Measurements from ENCODE around the gene PHOSPHO1.
"Not testable (repeated sequence)": the region's sequence is repeated elsewhere in the genome, so short reads cannot be mapped to it uniquely, and the experiment has no call there.

PHOSPHO1 gene, protein sequence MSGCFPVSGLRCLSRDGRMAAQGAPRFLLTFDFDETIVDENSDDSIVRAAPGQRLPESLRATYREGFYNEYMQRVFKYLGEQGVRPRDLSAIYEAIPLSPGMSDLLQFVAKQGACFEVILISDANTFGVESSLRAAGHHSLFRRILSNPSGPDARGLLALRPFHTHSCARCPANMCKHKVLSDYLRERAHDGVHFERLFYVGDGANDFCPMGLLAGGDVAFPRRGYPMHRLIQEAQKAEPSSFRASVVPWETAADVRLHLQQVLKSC

DNA sequence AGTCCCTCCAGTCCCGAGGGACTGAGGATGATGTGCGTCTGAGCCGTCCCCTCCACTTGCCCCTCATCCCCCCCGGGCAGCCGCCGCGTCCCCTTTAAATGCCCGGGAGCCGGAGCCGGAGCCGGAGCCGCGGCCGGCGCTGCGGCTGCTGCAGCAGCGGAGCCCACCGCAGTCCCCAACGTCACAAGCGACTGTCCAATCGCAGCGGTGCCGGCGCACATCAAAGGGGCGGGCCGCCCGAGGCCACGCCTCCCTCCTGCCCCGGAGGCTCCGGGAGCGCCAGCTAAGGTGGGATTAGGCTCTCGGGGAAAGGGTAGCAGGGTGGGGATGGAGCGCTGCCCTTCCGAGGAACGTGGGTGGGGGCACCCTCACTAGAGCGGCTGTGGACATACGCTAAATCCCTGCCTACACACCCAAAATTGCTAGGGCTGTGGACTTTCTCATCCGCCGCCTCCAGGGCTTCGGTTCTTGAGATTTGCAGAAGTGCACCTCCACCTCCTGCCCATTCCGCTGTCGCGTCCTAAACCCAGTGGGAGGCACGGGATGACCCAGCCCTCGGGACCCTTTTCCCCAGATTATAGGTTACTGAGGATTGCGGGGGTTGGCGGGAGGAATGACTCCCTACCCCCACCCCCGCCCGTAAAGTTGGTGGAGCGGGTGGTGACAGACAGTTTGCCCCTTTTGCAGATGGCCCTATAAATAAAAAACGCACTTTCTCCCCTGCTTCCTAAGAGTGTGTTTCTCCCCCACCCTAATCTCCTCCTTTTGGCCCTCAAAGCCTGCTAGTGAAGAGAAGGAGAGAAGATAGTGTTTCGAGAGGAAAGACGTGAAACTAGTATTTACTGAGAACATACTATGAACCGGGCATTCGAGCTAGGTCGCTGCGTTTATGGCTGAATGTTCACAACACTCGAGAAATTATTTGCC lies at the start of gene PHOSPHO1:
Gene PHOSPHO1, minus strand, starts transcription at position 152 of the 927 bp plus-strand sequence. CDS start 4,096 bp downstream, outside the sequence.
- peak; percentile 77 to 81 for DNase-seq (ENCODE audit: extremely low read depth in 1 of 2, low read depth in 1 of 2)

DNA sequence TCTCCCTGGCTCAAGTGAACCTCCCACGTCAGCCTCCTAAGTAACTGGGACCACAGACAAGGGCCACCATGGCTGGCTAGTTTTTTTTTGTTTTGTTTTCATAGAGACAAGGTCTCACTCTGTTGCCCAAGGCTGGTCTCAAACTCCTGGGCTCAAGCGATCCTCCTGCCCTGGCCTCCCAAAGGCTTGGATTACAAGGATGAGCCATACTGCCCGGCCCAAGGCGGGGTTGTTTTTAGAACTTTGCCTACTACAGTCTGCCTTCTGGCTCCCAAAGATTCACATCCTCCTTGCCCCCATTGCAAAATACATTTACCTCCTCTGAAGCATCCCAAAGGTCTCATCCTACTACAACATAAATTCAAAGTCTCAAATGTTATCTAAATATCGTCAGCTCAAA lies 49.5 kb upstream of the PHOSPHO1 start:
- DNase-seq (ENCODE audit: extremely low read depth in 1 of 2, low read depth in 1 of 2), result no peak

DNA sequence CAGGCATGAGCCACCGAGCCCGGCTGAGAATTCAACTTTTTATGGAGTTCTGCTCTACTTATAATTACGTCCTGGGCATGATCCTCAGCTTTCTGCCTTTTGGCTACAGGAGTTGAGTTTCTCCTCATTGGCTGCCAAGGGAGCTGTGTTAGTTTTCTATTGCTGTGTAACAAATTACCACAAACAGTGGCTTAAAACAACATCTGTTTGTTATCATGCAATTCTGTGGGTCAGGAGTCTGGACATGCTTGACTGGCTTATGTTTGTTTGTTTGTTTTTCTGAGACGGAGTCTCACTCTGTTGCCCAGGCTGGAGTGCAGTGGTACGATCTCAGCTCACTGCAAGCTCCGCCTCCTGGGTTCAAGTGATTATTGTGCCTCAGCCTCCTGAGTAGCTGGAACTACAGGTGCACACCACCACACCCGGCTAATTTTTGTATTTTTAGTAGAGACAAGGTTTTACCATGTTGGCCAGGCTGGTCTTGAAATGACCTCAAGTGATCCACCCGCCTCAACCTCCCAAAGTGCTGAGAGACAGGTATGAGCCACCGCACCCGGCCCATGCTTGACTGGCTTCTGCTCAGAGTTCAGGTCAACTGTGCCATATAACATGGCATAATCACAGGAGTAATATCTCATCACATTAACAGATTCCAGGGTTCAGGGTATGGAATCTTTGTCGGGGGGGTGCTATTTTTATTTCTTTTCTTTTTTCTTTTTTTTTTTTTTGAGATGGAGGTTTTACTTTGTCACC lies 48.9 kb upstream of the PHOSPHO1 start:
- not testable (repeated sequence) for DNase-seq (ENCODE audit: extremely low read depth in 1 of 2, low read depth in 1 of 2)

DNA sequence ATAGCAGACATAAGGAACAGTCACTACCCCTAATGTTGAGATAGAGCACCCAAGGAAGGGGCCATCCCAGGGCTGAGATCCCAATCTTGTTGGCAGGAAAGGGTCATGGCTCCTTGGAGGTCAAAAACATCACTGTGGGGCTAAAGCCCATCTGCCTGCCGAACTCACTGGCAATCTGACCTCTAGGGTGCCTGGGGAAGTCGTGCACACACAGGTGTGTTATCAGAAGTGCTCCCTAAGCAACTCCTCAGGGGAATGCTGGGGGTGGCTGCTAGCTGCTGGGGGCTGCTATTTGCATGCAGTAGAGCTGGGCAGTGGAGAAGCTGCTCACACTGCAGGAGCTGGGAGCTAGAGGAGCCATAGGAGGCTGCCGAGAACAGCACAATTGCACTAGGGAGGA lies 47.5 kb upstream of the PHOSPHO1 start:
- no peak for DNase-seq (ENCODE audit: extremely low read depth in 1 of 2, low read depth in 1 of 2)

DNA sequence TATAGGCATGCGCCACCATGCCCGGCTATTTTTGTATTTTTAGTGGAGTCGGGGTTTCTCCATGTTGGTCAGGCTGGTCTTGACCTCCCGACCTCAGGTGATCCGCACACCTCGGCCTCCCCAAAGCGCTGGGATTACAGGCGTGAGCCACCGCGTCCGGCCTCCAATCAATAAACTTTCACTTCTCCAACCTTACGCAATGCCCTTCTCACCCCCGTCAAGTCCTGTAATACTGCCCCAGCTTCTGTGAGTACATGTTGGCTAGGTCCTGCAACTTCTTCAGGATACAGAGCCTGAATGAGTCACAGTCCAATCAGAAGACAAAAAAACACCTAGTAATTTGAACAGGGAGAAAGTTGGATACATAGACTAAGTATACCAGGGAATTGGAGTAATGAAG lies 47.1 kb upstream of the PHOSPHO1 start:
- no peak for DNase-seq (ENCODE audit: extremely low read depth in 1 of 2, low read depth in 1 of 2)

DNA sequence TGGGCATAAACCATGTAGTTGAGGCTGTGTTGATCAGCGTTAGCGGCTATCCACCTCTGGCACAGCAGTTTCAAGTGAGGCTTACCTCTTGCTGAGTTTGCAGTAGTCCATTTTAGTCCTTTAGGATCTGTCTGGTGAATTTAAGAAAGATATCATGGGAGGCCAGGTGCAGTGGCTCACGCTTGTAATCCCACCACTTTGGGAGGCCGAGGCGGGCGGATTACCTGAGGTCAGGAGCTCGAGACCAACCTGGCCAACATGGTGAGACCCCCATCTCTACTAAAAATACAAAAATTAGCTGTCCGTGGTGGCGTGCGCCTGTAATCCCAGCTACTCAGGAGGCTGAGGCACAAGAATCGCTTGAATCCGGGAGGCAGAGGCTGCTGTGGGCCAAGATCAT lies 45.4 kb upstream of the PHOSPHO1 start:
- DNase-seq (ENCODE audit: extremely low read depth in 1 of 2, low read depth in 1 of 2), result not testable (repeated sequence)

DNA sequence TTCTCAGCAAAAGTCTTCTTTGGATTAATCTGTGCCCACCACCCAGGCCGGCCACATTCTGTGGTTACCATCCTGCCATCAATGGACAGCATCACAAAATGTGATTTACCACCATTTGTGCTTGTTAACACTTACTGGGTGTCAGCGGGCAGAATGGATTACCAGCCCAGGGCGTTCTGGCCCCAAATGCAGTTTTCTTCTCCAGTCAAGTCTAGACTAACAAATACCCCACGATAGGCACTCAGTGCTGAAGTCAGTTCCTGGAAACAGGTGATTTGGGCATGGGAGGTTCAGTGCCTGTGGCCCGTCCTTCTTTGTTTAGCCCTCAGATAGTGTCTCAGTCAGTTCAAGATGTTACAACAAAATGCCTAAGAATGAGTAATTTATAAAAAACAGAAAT lies 38.8 kb upstream of the PHOSPHO1 start:
- no peak for DNase-seq (ENCODE audit: extremely low read depth in 1 of 2, low read depth in 1 of 2)

DNA sequence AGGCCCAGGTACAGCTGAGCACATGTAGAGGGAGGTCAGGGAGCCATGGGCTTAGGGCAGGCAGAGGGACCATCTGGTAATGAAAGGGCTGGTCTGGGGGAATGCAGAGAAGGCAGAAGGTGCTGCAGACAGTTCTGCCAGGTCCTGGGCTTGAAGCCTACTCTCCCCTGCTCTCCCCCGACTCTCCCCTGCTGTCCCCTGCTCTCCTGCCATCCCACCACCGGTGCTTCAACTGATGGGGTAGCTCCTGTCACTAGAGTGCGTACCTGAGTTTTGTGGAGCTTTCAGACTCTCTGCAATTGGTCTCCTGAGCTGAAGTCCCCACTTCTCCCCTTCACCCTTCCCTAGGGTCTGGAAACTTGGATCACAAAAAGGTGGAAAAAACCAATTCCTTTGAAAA lies 37.3 kb upstream of the PHOSPHO1 start:
- no peak for DNase-seq (ENCODE audit: extremely low read depth in 1 of 2, low read depth in 1 of 2)

DNA sequence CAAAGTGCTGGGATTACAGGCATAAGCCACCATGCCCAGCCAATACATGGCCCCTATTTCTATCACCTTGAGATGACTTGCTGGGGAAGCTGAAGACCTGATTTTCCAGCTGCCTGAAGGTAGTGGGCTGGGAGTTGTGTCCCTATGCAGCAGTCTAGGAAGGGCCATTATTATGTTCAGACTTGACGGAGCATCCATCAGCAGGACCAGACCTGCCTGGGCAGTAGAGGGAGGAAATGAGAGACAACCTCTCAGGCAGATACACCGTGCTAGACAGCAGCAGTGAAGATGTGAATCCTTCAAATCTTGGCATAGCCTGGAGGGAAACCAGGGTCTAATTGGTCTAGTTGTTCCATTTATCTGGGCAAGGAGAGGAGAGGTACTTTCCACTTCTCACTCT lies 35.6 kb upstream of the PHOSPHO1 start:
- no peak for DNase-seq (ENCODE audit: extremely low read depth in 1 of 2, low read depth in 1 of 2)

DNA sequence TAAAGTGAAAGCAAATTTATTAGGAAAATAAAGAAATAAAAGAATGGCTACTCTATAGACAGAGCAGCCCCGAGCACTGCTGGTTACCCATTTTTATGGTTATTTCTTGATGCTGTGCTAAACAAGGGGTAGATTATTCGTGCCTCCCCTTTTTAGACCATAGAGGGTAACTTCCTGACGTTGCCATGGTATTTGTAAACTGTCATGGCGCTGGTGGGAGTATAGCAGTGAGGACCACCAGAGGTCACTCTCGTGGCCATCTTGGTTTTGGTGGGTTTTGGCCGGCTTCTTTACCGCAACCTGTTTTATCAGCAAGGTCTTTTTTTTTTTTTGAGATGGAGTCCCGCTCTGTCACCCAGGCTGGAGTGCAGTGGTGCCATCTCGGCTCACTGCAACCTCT lies 31.0 kb upstream of the PHOSPHO1 start:
- DNase-seq (ENCODE audit: extremely low read depth in 1 of 2, low read depth in 1 of 2), result not testable (repeated sequence)

DNA sequence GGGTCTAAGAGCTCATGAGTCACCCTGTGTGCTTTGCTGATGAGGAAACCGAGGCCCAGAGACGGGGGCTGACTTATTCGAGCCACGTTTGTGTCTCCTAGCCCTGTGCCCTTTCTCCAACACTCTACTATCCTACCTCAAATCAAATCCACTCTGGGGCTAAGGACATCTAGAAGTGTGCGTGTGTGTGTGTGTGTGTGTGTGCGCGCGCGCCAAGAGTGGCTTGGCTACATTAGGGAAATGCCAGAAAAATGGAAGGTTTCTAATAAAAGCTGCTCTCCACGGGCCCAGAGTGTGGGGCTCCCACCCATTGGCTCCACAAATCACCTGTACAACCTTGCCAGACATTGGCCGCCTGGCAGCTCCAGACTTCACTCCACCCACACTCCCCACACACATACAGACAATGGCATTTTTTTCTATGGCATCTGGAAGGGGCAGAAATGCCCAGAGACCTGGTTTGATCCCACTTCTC lies 30.3 kb upstream of the PHOSPHO1 start:
- DNase-seq (ENCODE audit: extremely low read depth in 1 of 2, low read depth in 1 of 2), result no peak

DNA sequence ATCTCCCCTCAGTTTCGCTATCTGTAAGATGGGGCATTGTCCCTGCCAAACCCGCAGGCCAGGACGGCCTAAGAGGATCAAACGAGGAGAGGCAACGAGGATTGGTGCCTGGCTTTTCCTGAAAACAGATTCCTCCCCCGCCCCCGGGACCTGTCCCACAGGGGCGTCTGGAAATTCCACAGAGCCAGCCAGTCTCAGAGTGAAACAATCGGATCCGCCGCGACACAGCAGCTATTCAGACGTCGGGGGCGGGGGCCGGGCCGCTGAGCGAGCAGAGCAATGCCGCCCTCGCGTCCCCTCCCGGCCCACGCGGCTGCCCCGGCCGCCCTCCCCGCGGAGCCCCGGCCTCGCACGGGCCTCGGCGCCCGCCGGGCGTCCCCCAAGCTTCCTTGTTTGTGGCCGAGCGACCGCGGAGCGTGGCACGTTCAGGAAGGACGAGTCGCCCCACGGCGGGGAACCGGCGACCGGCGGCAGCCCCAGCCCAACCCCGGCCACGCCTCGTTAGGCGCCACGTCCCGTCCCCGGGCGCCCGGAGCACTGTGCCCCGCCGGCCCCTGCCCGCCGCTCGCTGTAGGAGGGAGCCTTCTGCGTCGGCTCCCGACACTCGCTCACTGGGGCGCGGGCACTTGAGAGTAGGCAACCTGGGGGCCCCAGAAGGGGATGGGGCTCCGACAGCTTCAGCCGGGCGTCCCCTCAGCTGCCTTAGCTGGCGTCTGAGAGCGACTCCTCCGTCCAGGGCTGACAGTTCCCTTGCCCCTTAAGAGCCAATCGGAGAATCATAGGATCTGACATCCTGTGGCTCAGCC lies 29.6 kb upstream of the PHOSPHO1 start:
- peak; percentile 19 to 46 for DNase-seq (ENCODE audit: extremely low read depth in 1 of 2, low read depth in 1 of 2)

DNA sequence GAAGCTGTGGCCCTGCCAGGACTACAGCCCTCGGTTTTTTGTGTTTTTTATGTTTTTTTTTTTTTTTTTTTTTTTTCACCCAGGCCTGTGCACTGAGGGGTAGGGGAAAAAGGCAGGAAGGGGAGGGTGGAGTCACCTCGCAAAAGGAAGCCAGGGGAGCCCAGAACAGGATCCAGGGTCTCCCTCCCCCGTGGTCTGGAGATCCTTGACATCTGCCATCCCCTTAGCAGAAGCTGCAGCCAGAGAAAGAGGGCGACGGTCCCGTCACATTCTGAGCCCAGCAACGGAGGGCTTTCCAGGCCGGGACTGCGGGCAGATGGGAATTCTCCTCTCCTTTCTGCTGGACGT lies 29.1 kb upstream of the PHOSPHO1 start:
- DNase-seq (ENCODE audit: extremely low read depth in 1 of 2, low read depth in 1 of 2), result no peak

DNA sequence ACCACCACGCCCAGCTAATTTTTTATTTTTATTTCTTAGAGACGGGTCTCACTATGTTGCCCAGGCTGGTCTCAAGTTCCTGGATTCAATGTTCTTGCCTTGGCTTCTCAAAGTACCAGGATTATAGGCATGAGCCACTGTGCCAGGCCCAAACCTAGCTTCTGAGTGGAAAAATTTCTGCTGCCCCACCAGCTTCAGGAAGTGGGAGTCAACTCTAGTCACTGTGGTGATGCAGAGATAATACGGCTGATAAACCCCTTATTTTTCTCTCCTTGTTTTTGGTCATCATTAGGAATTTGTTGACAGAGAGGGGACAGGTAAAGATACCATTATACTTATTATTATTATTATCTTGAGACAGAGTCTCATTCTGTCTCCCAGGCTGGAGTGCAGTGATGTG lies 27.8 kb upstream of the PHOSPHO1 start:
- DNase-seq (ENCODE audit: extremely low read depth in 1 of 2, low read depth in 1 of 2), result no peak

DNA sequence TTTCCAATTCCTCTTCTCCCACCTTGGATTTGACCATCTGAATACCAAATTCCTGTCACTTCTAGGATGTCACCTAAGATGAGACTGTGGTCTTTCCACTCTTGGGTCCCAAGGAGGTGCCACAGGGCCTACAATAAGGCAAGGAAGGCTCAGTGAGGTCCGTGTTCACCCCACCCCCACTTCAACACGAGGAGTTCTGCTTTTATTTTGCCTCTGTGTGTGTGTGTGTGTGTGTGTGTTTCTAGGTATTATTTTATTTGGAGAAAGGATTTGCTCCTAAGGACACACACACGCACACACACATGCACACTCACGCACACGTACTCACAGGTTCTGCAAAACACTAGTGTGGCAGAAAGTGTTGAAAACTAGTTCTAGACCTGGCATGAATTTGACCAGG lies 24.5 kb upstream of the PHOSPHO1 start:
- no peak for DNase-seq (ENCODE audit: extremely low read depth in 1 of 2, low read depth in 1 of 2)

DNA sequence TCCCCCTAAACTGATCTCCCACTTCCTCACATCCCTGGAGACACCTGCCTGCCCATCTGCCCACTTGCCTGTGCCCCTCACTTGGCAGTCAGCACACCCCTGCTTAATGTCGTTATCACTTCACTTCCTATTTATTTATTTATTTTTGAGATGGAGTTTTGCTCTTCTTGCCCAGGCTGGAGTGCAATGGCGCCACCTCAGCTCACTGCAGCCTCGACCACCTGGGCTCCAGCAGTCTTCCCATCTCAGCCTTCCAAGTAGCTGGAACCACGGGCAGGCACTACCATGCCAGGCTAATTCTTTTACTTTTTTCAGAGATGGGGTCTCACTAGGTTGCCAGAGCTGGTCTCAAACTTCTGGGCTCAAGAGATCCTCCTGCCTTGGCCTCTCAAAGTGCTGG lies 23.5 kb upstream of the PHOSPHO1 start:
- DNase-seq (ENCODE audit: extremely low read depth in 1 of 2, low read depth in 1 of 2), result no peak

DNA sequence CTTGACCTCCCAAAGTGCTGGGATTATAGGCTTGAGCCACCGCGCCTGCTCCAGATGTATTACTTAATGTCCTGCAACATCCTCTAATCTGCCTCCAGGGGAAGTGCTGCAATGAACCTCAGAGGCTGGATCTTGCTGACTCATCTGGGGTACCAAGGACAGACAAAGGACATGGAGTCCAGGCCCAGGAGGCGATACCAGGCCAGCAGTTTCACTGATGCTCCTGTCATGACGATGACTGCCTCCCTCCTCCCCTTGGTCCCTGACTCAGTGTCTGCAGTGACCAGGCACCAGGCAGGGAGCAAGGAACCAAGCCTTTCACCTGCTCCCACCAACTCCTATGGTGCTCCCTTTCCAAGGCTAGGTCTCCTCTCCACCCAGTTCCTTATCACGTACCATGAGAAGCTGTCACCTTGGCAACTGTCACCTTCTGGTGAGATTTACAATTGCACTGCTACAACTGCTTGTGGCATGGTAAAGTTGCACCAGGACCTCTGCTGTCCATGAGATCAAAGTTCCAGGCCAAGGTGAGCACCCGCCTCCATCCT lies 21.6 kb upstream of the PHOSPHO1 start:
- DNase-seq (ENCODE audit: extremely low read depth in 1 of 2, low read depth in 1 of 2), result no peak

DNA sequence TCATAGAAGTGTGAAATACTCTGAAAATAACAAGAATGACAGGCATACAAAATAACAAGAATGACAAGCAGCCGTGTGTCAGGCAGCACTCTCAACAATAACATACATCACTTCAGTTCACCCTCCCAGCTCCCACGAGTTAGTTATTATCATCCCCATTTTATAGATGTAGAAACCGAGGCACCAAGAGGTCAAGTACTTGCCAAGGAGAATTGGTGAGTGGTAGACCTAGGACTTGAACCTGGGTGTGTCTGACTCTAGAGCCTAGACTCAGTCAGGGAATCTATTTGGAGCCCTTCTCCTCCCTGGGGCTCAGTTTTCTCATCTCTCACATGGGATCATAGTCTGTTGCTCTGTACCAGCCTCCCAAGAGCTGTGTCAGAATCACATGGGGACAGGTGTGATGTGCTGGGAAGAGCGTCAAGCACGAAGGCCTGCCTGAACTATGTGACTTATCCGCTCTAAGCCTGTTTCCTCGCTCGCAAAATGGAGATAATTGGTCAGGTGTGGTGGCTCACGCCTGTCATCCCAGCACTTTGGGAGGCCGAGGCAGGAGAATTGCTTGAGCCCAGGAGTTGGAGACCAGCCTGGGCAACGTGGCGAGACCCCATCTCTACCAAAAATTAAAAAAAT lies 19.4 kb upstream of the PHOSPHO1 start:
- DNase-seq (ENCODE audit: extremely low read depth in 1 of 2, low read depth in 1 of 2), result no peak

DNA sequence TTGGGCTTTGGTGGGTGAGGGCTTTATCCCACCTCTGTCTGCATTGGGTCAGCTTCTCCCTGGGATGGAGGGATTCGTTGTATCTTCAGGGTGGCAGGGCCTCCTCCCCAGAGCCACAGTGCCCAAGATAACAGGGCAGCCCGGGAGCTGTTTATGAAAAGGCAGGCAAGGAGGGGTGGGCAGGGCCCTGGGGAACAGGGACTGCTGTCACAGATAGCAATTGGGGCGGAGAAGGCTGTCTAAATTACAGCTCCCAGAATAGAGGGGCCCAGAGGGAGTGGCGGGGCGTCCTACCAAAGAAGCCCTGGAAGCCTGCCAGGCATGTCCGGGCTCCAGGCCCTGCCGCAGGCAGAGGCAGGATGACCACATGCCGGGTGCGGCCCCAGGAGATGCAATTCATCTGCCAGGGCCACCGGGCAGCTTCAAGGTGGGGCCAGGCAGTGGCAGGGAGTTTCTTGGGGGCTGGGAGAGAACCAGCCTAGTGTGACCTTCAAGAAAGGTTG lies 18.8 kb upstream of the PHOSPHO1 start:
- no peak for DNase-seq (ENCODE audit: extremely low read depth in 1 of 2, low read depth in 1 of 2)

DNA sequence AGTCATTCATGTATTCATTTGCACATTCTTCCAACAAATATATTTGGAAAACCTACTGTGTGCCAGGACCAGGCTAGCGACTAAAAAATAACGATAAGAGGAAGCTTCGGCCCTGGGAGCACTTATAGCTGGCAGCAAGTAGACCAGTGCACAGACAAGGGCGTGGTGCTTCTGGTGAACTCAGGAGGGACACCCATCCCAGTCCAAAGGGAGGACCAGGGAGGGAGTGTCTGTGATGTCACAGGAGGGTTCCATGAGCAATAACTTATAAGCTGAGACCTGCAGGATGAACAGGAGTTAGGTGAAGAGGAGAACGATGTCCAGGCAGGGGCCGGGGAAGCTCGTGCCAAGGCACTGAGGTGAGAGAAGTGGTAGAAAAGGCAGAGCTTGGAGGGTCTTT lies 17.4 kb upstream of the PHOSPHO1 start:
- DNase-seq (ENCODE audit: extremely low read depth in 1 of 2, low read depth in 1 of 2), result no peak

Measured in stimulated activated CD8-positive, alpha-beta memory T cell treated with anti-CD3 and anti-CD28 coated beads, Interleukin-7, amount 100 ng/mL, for 48 hours (primary cell).